ENCODE data around the gene PDE8A. TPM values are rescaled to one million over a fixed set of nuclear protein-coding genes. Genes with fewer than 3 reads are reported as not detected.

Gene PDE8A
- total and polyA plus RNA-seq, 2 of the 4 experiments (the other 2 are of a cell fraction), result 32.4 to 35.9 TPM

- ATAC-seq (ENCODE audit: low read depth) (no peak), DNase-seq (no peak)
- H3K18ac ChIP-seq (ENCODE audit: low read depth, low read length), result no peak overlapping the region
- H3K4ac ChIP-seq (ENCODE audit: low read depth, low read length), result no peak overlapping the region
- no peak overlapping the region for H3K4me2 ChIP-seq (ENCODE audit: low read depth, low read length)
- no peak overlapping the region for H2BK120ac ChIP-seq (ENCODE audit: low read depth, low read length)
- ChIA-PET POLR2A (ENCODE audit: unreplicated experiment) (no interaction called here), CTCF (interaction anchor here (0.5 to 0.6 kb wide), 2 partner anchors 41 to 52 kb away, joined by 3 read pairs; no protein-coding TSS in a partner anchor)
- no peak overlapping the region for H3K23ac ChIP-seq (ENCODE audit: low read depth, low read length)
- in situ Hi-C loops (cut with MboI; ENCODE audit: low sequenced_read_pairs) (no loop called here), intact Hi-C loops (cut with micrococcal nuclease) (loop anchor here (5.0 kb wide), 1 partner anchor 40 kb away; no protein-coding TSS in a partner anchor), dilution Hi-C loops (cut with HindIII; ENCODE audit: low sequenced_read_pairs, unreplicated experiment) (no loop called here)
- H2AK9ac ChIP-seq (replicated peaks; ENCODE audit: low read depth, low read length, poor library complexity), result no peak overlapping the region
- no peaks in the 10 kb centered on the region for H4K20me1 ChIP-seq (ENCODE audit: insufficient read depth, low read length)
- H2BK15ac ChIP-seq (ENCODE audit: low read depth, low read length), result no peak overlapping the region
- no peaks in the 10 kb centered on the region for H3K9me3 ChIP-seq (ENCODE audit: control insufficient read depth, insufficient read depth, low read length)
- H3K56ac ChIP-seq (ENCODE audit: extremely low read depth, insufficient read depth, low read length), result no peak overlapping the region
- no peak overlapping the region for H4K5ac ChIP-seq (ENCODE audit: low read depth, low read length)
- H2AFZ ChIP-seq (replicated peaks; ENCODE audit: low read length, poor library complexity), result no peak overlapping the region
- peaks cover 9 to 20% of the 10 kb centered on the region in 2 experiments; a peak in 3 of 4 replicates for H3K79me1 ChIP-seq (ENCODE audit: low read depth in 1 of 2, low read length in 2 of 2)
- H2AK5ac ChIP-seq (ENCODE audit: low read depth, low read length), result no peak overlapping the region
- no peak overlapping the region for H4K8ac ChIP-seq (ENCODE audit: low read depth in 2 of 2, low read length in 2 of 2)
- H3K36me3 ChIP-seq (ENCODE audit: control insufficient read depth, insufficient read depth, low read length), result peaks cover 20% of the 10 kb centered on the region
- H3K14ac ChIP-seq (replicated peaks; ENCODE audit: low read depth, low read length), result no peak overlapping the region
- H3K27me3 ChIP-seq (ENCODE audit: control insufficient read depth, insufficient read depth, low read length), result no peaks in the 10 kb centered on the region
- WGBS, 2 experiments (ENCODE audit: extremely low coverage in 2 of 2, insufficient read length in 1 of 2), result no CpG with 5 or more reads among the region's 2 CpGs
- no peak overlapping the region for H2BK5ac ChIP-seq (ENCODE audit: low read depth, low read length, poor library complexity, severe bottlenecking)
- BruUV-seq (replicated peaks), result no TSS peak
- no peak overlapping the region for H3K4me3 ChIP-seq (ENCODE audit: insufficient read depth, low read depth, low read length)
- no peak for TF ChIP-seq SMC3 (IDR thresholded peaks at IDR 0.05; ENCODE audit: low read depth, low read length)
- no peak for TF ChIP-seq POLR2A (IDR thresholded peaks at IDR 0.05; ENCODE audit: low read depth, low read length)
- no peak for TF ChIP-seq MXI1 (IDR thresholded peaks at IDR 0.05; ENCODE audit: borderline replicate concordance, low read depth, low read length)
- TF ChIP-seq CTCF (conservative IDR thresholded peaks at IDR 0.05; ENCODE audit: low read depth, low read length), result no peak
- no peak for TF ChIP-seq CEBPB (IDR thresholded peaks at IDR 0.05; ENCODE audit: low read depth, low read length)
- no peak for TF ChIP-seq RCOR1 (IDR thresholded peaks at IDR 0.05; ENCODE audit: insufficient replicate concordance, low read length)
- TF ChIP-seq USF2 (IDR thresholded peaks at IDR 0.05; ENCODE audit: low read depth, low read length), result no peak
- TF ChIP-seq BHLHE40 (IDR thresholded peaks at IDR 0.05; ENCODE audit: low read depth, low read length), result no peak
- no peak for TF ChIP-seq RFX5 (IDR thresholded peaks at IDR 0.05; ENCODE audit: low read depth, low read length)
- TF ChIP-seq ELK1 (IDR thresholded peaks at IDR 0.05; ENCODE audit: borderline replicate concordance, low read depth, low read length), result no peak
- no peak for TF ChIP-seq MAFK (IDR thresholded peaks at IDR 0.05; ENCODE audit: low read depth, low read length)
- TF ChIP-seq RAD21 (IDR thresholded peaks at IDR 0.05; ENCODE audit: low read length), result no peak
- no peak for TF ChIP-seq CHD1 (IDR thresholded peaks at IDR 0.05; ENCODE audit: low read depth, low read length)
- no peak overlapping the region for H3K27ac ChIP-seq (ENCODE audit: insufficient read depth, low read length)
- H3K9me1 ChIP-seq (ENCODE audit: insufficient read depth, low read length), result peaks cover 3% of the 10 kb centered on the region; the same call in 1 of the 2 replicates
- H2BK20ac ChIP-seq (ENCODE audit: low read depth, low read length), result no peak overlapping the region
- no peak overlapping the region for H4K91ac ChIP-seq (ENCODE audit: insufficient read depth, low read depth, low read length)
- no peak overlapping the region for H3K9ac ChIP-seq (ENCODE audit: low read depth, low read length)
- peaks cover 5% of the 10 kb centered on the region for H3K4me1 ChIP-seq (ENCODE audit: control insufficient read depth, insufficient read depth, low read length)
These were observed 105.2 kb downstream of the PDE8A start for GRCh38 chr15:85086855-85087254.
